Measurements from ENCODE around the gene POLA2.
"Not testable (repeated sequence)": the region's sequence is repeated elsewhere in the genome, so short reads cannot be mapped to it uniquely, and the experiment has no call there.

The POLA2 gene

GRCh38 chr11:65261591-65262380 lies at the start of gene POLA2:
Gene POLA2 (plus strand): TSS chr11:65261962. CDS start chr11:65262293, 331 bp downstream.
- peak; percentile 95 for DNase-seq

GRCh38 chr11:65212226-65212801 lies 49.4 kb upstream of the POLA2 start:
- DNase-seq, result no peak

- no peak for DNase-seq
These were observed 48.2 kb upstream of the POLA2 start for GRCh38 chr11:65213322-65214211.

- DNase-seq, result no peak
These were observed 47.4 kb upstream of the POLA2 start for GRCh38 chr11:65214212-65214845.

- DNase-seq, result peak; percentile 34
These were observed 46.2 kb upstream of the POLA2 start for GRCh38 chr11:65215441-65216076.

GRCh38 chr11:65216830-65217229 lies 44.9 kb upstream of the POLA2 start:
- no peak for DNase-seq

GRCh38 chr11:65217441-65218423 lies 44.0 kb upstream of the POLA2 start:
- no peak for DNase-seq

- DNase-seq, result no peak
These were observed 43.3 kb upstream of the POLA2 start for GRCh38 chr11:65218446-65218845.

- DNase-seq, result no peak
These were observed 41.9 kb upstream of the POLA2 start for GRCh38 chr11:65219930-65220213.

GRCh38 chr11:65221026-65221425 lies 40.7 kb upstream of the POLA2 start:
- DNase-seq, result no peak

GRCh38 chr11:65223011-65223410 lies 38.8 kb upstream of the POLA2 start:
- DNase-seq, result no peak

- DNase-seq, result no peak
These were observed 36.9 kb upstream of the POLA2 start for GRCh38 chr11:65224930-65225278.

- peak; percentile 66 for DNase-seq
These were observed 36.3 kb upstream of the POLA2 start for GRCh38 chr11:65225279-65226102.

GRCh38 chr11:65226103-65226442 lies 35.7 kb upstream of the POLA2 start:
- no peak for DNase-seq

GRCh38 chr11:65227879-65228278 lies 33.9 kb upstream of the POLA2 start:
- DNase-seq, result no peak

GRCh38 chr11:65236194-65237059 lies 25.3 kb upstream of the POLA2 start:
- no peak for DNase-seq

GRCh38 chr11:65238302-65238701 lies 23.5 kb upstream of the POLA2 start:
- DNase-seq, result not testable (repeated sequence)

- DNase-seq, result no peak
These were observed 20.6 kb upstream of the POLA2 start for GRCh38 chr11:65241134-65241533.

- DNase-seq, result no peak
These were observed 20.1 kb upstream of the POLA2 start for GRCh38 chr11:65241692-65242091.

- DNase-seq, result no peak
These were observed 19.4 kb upstream of the POLA2 start for GRCh38 chr11:65242389-65242788.
